HG03025 (cell line): Measurements from ENCODE around the gene POGK.
"Not testable (repeated sequence)": the region's sequence is repeated elsewhere in the genome, so short reads cannot be mapped to it uniquely, and the experiment has no call there.

ENCODE experiments used
- ATAC-seq: cut with Tn5 transposase; IDR thresholded peaks from one replicate; pipeline ENCODE4 v1.9.1; 2021; ENCODE audit warnings: mild to moderate bottlenecking, moderate library complexity; ENCODE audit not compliant: unreplicated experiment, low FRiP score

The POGK gene

GRCh38 chr1:166838766-166839599 lies at the start of gene POGK:
Gene POGK (plus strand): TSS chr1:166839475. CDS start chr1:166840957, 1,482 bp downstream.
- ATAC-seq: peak; percentile 94

- no peak for ATAC-seq
Observed at GRCh38 chr1:166796620-166797236, 42.5 kb upstream of the POGK start.

- no peak for ATAC-seq
Observed at GRCh38 chr1:166808952-166809351, 30.3 kb upstream of the POGK start.

GRCh38 chr1:166811691-166812090 lies 27.6 kb upstream of the POGK start:
- ATAC-seq: no peak

- ATAC-seq: no peak
Observed at GRCh38 chr1:166813508-166814223, 25.6 kb upstream of the POGK start.

GRCh38 chr1:166814611-166815010 lies 24.7 kb upstream of the POGK start:
- ATAC-seq: no peak

- no peak for ATAC-seq
Observed at GRCh38 chr1:166819974-166820373, 19.3 kb upstream of the POGK start.

GRCh38 chr1:166822385-166822784 lies 16.9 kb upstream of the POGK start:
- ATAC-seq: no peak

GRCh38 chr1:166827426-166827825 lies 11.8 kb upstream of the POGK start:
- no peak for ATAC-seq

GRCh38 chr1:166829762-166830161 lies 9.5 kb upstream of the POGK start:
- ATAC-seq: not testable (repeated sequence)

- no peak for ATAC-seq
Observed at GRCh38 chr1:166836733-166837132, 2.5 kb upstream of the POGK start.

- peak; percentile 32 for ATAC-seq
Observed at GRCh38 chr1:166839600-166840308, 479 bp downstream of the POGK start.

GRCh38 chr1:166840309-166841274 lies 1.3 kb downstream of the POGK start:
- no peak for ATAC-seq

GRCh38 chr1:166843322-166843721 lies 4.0 kb downstream of the POGK start:
- no peak for ATAC-seq

- no peak for ATAC-seq
Observed at GRCh38 chr1:166843769-166844596, 4.7 kb downstream of the POGK start.

- ATAC-seq: no peak
Observed at GRCh38 chr1:166844791-166845190, 5.5 kb downstream of the POGK start.

GRCh38 chr1:166848193-166848592 lies 8.9 kb downstream of the POGK start:
- ATAC-seq: no peak

- ATAC-seq: no peak
Observed at GRCh38 chr1:166849135-166849534, 9.9 kb downstream of the POGK start.

GRCh38 chr1:166852918-166853317 lies 13.6 kb downstream of the POGK start:
- ATAC-seq: no peak
